Immature natural killer cell (primary cell): Measurements from ENCODE around the gene CIAO1. TPM values are rescaled to one million over a fixed set of nuclear protein-coding genes. Genes with fewer than 3 reads are reported as not detected.

Experiments
- DNase-seq, 3 donors: peaks; one replicate each; pipeline ENCODE4 v3.0.0; 2022; ENCODE audit warnings: mixed read lengths in 1 of 3
- H3K27ac Mint-ChIP-seq, 6 donors: one replicate each; pipeline ENCODE4 v1.8.0; 2020; ENCODE audit warnings: mixed read lengths in 6 of 6, mild to moderate bottlenecking in 5 of 6, inconsistent platforms in 4 of 6, moderate library complexity in 3 of 6
- H3K27me3 Mint-ChIP-seq, 3 donors: one replicate each; pipeline ENCODE4 v1.8.0; 2020 to 2021; ENCODE audit warnings: low read depth in 3 of 3, mild to moderate bottlenecking in 3 of 3, mixed read lengths in 3 of 3, moderate library complexity in 3 of 3, inconsistent platforms in 1 of 3
- H3K36me3 Mint-ChIP-seq, 3 donors: one replicate each; pipeline ENCODE4 v1.8.0; 2020; ENCODE audit warnings: mixed read lengths in 3 of 3, inconsistent platforms in 2 of 3, mild to moderate bottlenecking in 2 of 3
- H3K4me1 Mint-ChIP-seq, 2 donors: one replicate each; pipeline ENCODE4 v1.8.0; 2020; ENCODE audit warnings: inconsistent platforms in 2 of 2, mild to moderate bottlenecking in 2 of 2, mixed read lengths in 2 of 2, moderate library complexity in 1 of 2
- H3K4me3 Mint-ChIP-seq, 5 donors: one replicate each; pipeline ENCODE4 v1.8.0; 2020; ENCODE audit warnings: mild to moderate bottlenecking in 5 of 5, mixed read lengths in 5 of 5, inconsistent platforms in 3 of 5, moderate library complexity in 3 of 5
- H3K9me3 Mint-ChIP-seq, 6 donors: one replicate each; pipeline ENCODE4 v1.8.0; 2020; ENCODE audit warnings: mild to moderate bottlenecking in 6 of 6, mixed read lengths in 6 of 6, inconsistent platforms in 4 of 6, moderate library complexity in 3 of 6
- polyA plus RNA-seq, 3 donors: library from polyadenylated mRNA; unstranded; fragments of 300-500 nt; fragmentation: Illumina TruSeq; gene quantifications; one replicate each; pipeline ENCODE4 v1.2.3, GENCODE V29; 2021

Gene CIAO1
- polyA plus RNA-seq, 3 donors from 2014 or later = 92.2 to 142 (median 134) TPM

GRCh38 chr2:96308248-96308647 is 42.2 kb downstream of the CIAO1 start:
- no peak for DNase-seq
- H3K4me1 Mint-ChIP-seq = peaks cover 30 to 53% of the 10 kb centered on the region in 2 donors
- H3K27me3 Mint-ChIP-seq = peaks cover 4 to 8% (median 5%) of the 10 kb centered on the region in 3 donors
- peaks cover 9 to 23% (median 10%) of the 10 kb centered on the region in 3 donors for H3K36me3 Mint-ChIP-seq
- H3K9me3 Mint-ChIP-seq = no peaks in the 10 kb centered on the region
- H3K4me3 Mint-ChIP-seq = no peak overlapping the region
- no peak overlapping the region for H3K27ac Mint-ChIP-seq

GRCh38 chr2:96315005-96315399 is 49.0 kb downstream of the CIAO1 start:
- Mint-ChIP-seq H3K4me1 (peaks cover 52 to 74% of the 10 kb centered on the region in 2 donors), H3K9me3 (no peaks in the 10 kb centered on the region), H3K4me3 (peak overlapping the region; percentile 72 to 88 (median 87)), H3K36me3 (peaks cover 0 to 15% (median 14%) of the 10 kb centered on the region in 3 donors), H3K27me3 (no peaks in the 10 kb centered on the region), H3K27ac (peak overlapping the region; percentile 85 to 96 (median 94))
- no peak for DNase-seq

- H3K27ac Mint-ChIP-seq = peak overlapping the region; percentile 85 to 96 (median 94)
- no peaks in the 10 kb centered on the region for H3K27me3 Mint-ChIP-seq
- DNase-seq = peak; percentile 30 to 44 (median 41)
- peaks cover 0 to 15% (median 14%) of the 10 kb centered on the region in 3 donors for H3K36me3 Mint-ChIP-seq
- peaks cover 57 to 79% of the 10 kb centered on the region in 2 donors for H3K4me1 Mint-ChIP-seq
- H3K4me3 Mint-ChIP-seq = peak overlapping the region; percentile 72 to 88 (median 87)
- H3K9me3 Mint-ChIP-seq = no peaks in the 10 kb centered on the region
Observed at GRCh38 chr2:96315400-96316071, 49.5 kb downstream of the CIAO1 start.

GRCh38 chr2:96316999-96317398 is 51.0 kb downstream of the CIAO1 start:
- no peak for DNase-seq
- H3K4me3 Mint-ChIP-seq = peak overlapping the region in 4 of 5 donors; percentile 17 to 72 (median 50)
- H3K9me3 Mint-ChIP-seq = no peaks in the 10 kb centered on the region
- H3K4me1 Mint-ChIP-seq = peaks cover 65 to 88% of the 10 kb centered on the region in 2 donors
- H3K36me3 Mint-ChIP-seq = peaks cover 0 to 9% (median 8%) of the 10 kb centered on the region in 3 donors
- H3K27ac Mint-ChIP-seq = peak overlapping the region; percentile 61 to 96 (median 94)
- H3K27me3 Mint-ChIP-seq = peaks cover 0 to under 1% (median 0%) of the 10 kb centered on the region in 3 donors

GRCh38 chr2:96317584-96317997 is 51.6 kb downstream of the CIAO1 start:
- Mint-ChIP-seq H3K4me3 (peak overlapping the region; percentile 36 to 60 (median 44)), H3K4me1 (peaks cover 67 to 87% of the 10 kb centered on the region in 2 donors), H3K9me3 (no peaks in the 10 kb centered on the region), H3K27me3 (peaks cover 0 to 2% (median 0%) of the 10 kb centered on the region in 3 donors), H3K27ac (peak overlapping the region; percentile 82 to 94 (median 90)), H3K36me3 (peaks cover 0 to 5% (median 4%) of the 10 kb centered on the region in 3 donors)
- DNase-seq = no peak

GRCh38 chr2:96318723-96319122 is 52.7 kb downstream of the CIAO1 start:
- no peak for DNase-seq
- Mint-ChIP-seq H3K27me3 (peaks cover 0 to 2% (median 0%) of the 10 kb centered on the region in 3 donors), H3K27ac (peak overlapping the region; percentile 69 to 93 (median 84)), H3K4me3 (peak overlapping the region in 4 of 5 donors; percentile 16 to 89 (median 70)), H3K9me3 (no peaks in the 10 kb centered on the region), H3K36me3 (peaks cover 0 to 5% (median 4%) of the 10 kb centered on the region in 3 donors), H3K4me1 (peaks cover 72 to 83% of the 10 kb centered on the region in 2 donors)

- Mint-ChIP-seq H3K27ac (peak overlapping the region; percentile 69 to 93 (median 84)), H3K36me3 (peaks cover 0 to 5% (median 4%) of the 10 kb centered on the region in 3 donors), H3K9me3 (no peaks in the 10 kb centered on the region), H3K4me3 (peak overlapping the region; percentile 29 to 89 (median 70)), H3K27me3 (peaks cover 0 to 2% (median 0%) of the 10 kb centered on the region in 3 donors), H3K4me1 (peaks cover 75 to 83% of the 10 kb centered on the region in 2 donors)
- no peak for DNase-seq
Observed at GRCh38 chr2:96319396-96319795, 53.4 kb downstream of the CIAO1 start.

GRCh38 chr2:96320326-96320725 is 54.3 kb downstream of the CIAO1 start:
- H3K4me1 Mint-ChIP-seq = peaks cover 72 to 82% of the 10 kb centered on the region in 2 donors
- H3K27ac Mint-ChIP-seq = peak overlapping the region; percentile 36 to 92 (median 79)
- H3K36me3 Mint-ChIP-seq = peaks cover 0 to 5% (median 4%) of the 10 kb centered on the region in 3 donors

GRCh38 chr2:96320728-96321622 is 55.0 kb downstream of the CIAO1 start:
- peak in 2 of 3 donors; percentile 11 to 39 for DNase-seq
- Mint-ChIP-seq H3K9me3 (no peaks in the 10 kb centered on the region), H3K4me1 (peaks cover 72 to 82% of the 10 kb centered on the region in 2 donors), H3K4me3 (peak overlapping the region; percentile 85 to 95 (median 89)), H3K27ac (peak overlapping the region; percentile 36 to 92 (median 79)), H3K27me3 (peaks cover 0 to 4% (median 0%) of the 10 kb centered on the region in 3 donors), H3K36me3 (peaks cover 2 to 6% (median 5%) of the 10 kb centered on the region in 3 donors)

More at GRCh38 chr2:96320326-96320725, 54.3 kb downstream of the CIAO1 start:
- Mint-ChIP-seq H3K9me3 (no peaks in the 10 kb centered on the region), H3K4me3 (peak overlapping the region; percentile 85 to 95 (median 89)), H3K27me3 (peaks cover 0 to 2% (median 0%) of the 10 kb centered on the region in 3 donors)
- DNase-seq = no peak

Other genes with a start within 250 kb of the CIAO1 start
- 10 to 100 TPM in 1 of 3 donors, 1 to 10 TPM in 2; 4.2 to 11.3 (median 6.8) TPM for gene GPAT2, start 231.3 kb upstream of the CIAO1 start, polyA plus RNA-seq
- gene ADRA2B, start 149.7 kb upstream of the CIAO1 start, polyA plus RNA-seq = under 1 TPM in 1 of 3 donors, not detected in 2; 0.83 TPM
- not detected for gene ASTL, start 127.7 kb upstream of the CIAO1 start, polyA plus RNA-seq
- 100 to 1,000 TPM; 272 to 875 (median 555) TPM for gene DUSP2, start 120.8 kb upstream of the CIAO1 start, polyA plus RNA-seq
- gene STARD7, start 57.4 kb upstream of the CIAO1 start, polyA plus RNA-seq = 100 to 1,000 TPM; 161 to 252 (median 173) TPM
- 10 to 100 TPM; 24.6 to 57.7 (median 31.3) TPM for gene TMEM127, start 228 bp upstream of the CIAO1 start, polyA plus RNA-seq
- 100 to 1,000 TPM in 1 of 3 donors, 10 to 100 TPM in 2; 42.3 to 105 (median 46.6) TPM for gene SNRNP200, start 39.3 kb downstream of the CIAO1 start, polyA plus RNA-seq
- 10 to 100 TPM; 17.2 to 39.1 (median 33.0) TPM for gene ITPRIPL1, start 59.1 kb downstream of the CIAO1 start, polyA plus RNA-seq
- gene NCAPH, start 69.5 kb downstream of the CIAO1 start, polyA plus RNA-seq = 1 to 10 TPM in 2 of 3 donors, not detected in 1; 1.6 to 2.0 TPM
- gene NEURL3, start 239.1 kb downstream of the CIAO1 start, polyA plus RNA-seq = not detected